Smooth muscle cell (in vitro differentiated cells): ENCODE measurements around the gene CCDC190. TPM values are rescaled to one million over a fixed set of nuclear protein-coding genes. Genes with fewer than 3 reads are reported as not detected.

Experiments used
- DNase-seq: peaks from one replicate; lab custom pipeline; 2025; ENCODE audit not compliant: unreplicated experiment; lab: John Stamatoyannopoulos, UW
- H2AFZ ChIP-seq: fragments of 200-600 bp; sonication (generic); 2 replicates; pipeline ENCODE4 v1.6.0; 2016; ENCODE audit warnings: antibody characterized with exemption, low read depth, mild to moderate bottlenecking
- H3F3A ChIP-seq: fragments of 200-600 bp; sonication (generic); 2 replicates; pipeline ENCODE4 v1.6.0; 2017; ENCODE audit warnings: antibody characterized with exemption, low read depth
- H3K27ac ChIP-seq: fragments of 200-600 bp; sonication (generic); 2 replicates; pipeline ENCODE4 v1.5.1; 2016; ENCODE audit warnings: low read depth, mild to moderate bottlenecking
- H3K27me3 ChIP-seq: fragments of 200-600 bp; sonication (generic); 2 replicates; pipeline ENCODE4 v1.6.1; 2016; ENCODE audit warnings: low read depth, mild to moderate bottlenecking
- H3K36me3 ChIP-seq: fragments of 200-600 bp; sonication (generic); 2 replicates; pipeline ENCODE4 v1.5.1; 2016; ENCODE audit warnings: low read depth
- H3K4me1 ChIP-seq: fragments of 200-600 bp; sonication (generic); 2 replicates; pipeline ENCODE4 v1.5.1; 2016; ENCODE audit warnings: low read depth
- H3K4me2 ChIP-seq: fragments of 200-600 bp; sonication (generic); 2 replicates; pipeline ENCODE4 v1.6.0; 2016; ENCODE audit warnings: mild to moderate bottlenecking
- H3K4me3 ChIP-seq: fragments of 200-600 bp; sonication (generic); 2 replicates; pipeline ENCODE4 v1.5.1; 2016; ENCODE audit warnings: mild to moderate bottlenecking
- H3K79me2 ChIP-seq: fragments of 200-600 bp; sonication (generic); 2 replicates; pipeline ENCODE4 v1.6.0; 2016; ENCODE audit warnings: low read depth, mild to moderate bottlenecking
- H3K9ac ChIP-seq: fragments of 200-600 bp; sonication (generic); 2 replicates; pipeline ENCODE4 v1.6.0; 2016; ENCODE audit warnings: low read depth
- H3K9me3 ChIP-seq: fragments of 200-600 bp; sonication (generic); replicated peaks from 2 replicates; pipeline ENCODE4 v1.5.1; 2016; ENCODE audit warnings: low read depth
- H4K20me1 ChIP-seq: fragments of 200-600 bp; sonication (generic); 2 replicates; pipeline ENCODE4 v1.6.0; 2016; ENCODE audit warnings: low read depth
- CTCF ChIP-seq: fragments of 200-600 bp; sonication (generic); IDR thresholded peaks from 2 replicates; pipeline ENCODE4 v1.5.1; 2017; ENCODE audit warnings: borderline replicate concordance, mild to moderate bottlenecking, antibody characterized with exemption; ENCODE audit not compliant: insufficient read depth, poor library complexity, severe bottlenecking
- WGBS: methylation state at CpG from one replicate; pipeline ENCODE4 v1.1.7; 2016; ENCODE audit warnings: low lambda C conversion rate; 5-methylcytosine and 5-hydroxymethylcytosine counted together
- polyA plus RNA-seq: library from polyadenylated mRNA; unstranded; fragments of >200 nt; fragmentation: Nextera tagmentation; extraction: Ambion mirVana; gene quantifications from 2 replicates; pipeline ENCODE4 v1.2.1, GENCODE V29; 2016
- total RNA-seq: library from RNA; depleted of rRNA; stranded (reverse); fragments of >200 nt; gene quantifications from 2 replicates; pipeline ENCODE4 v1.2.3, GENCODE V29; 2014

The CCDC190 gene
- total and polyA plus RNA-seq, 2 experiments from 2014 or later: not detected

- Histone ChIP-seq H3K4me3 (no peak overlapping the region), H3K9ac (no peak overlapping the region), H3K27me3 (no peaks in the 10 kb centered on the region), H3K36me3 (no peaks in the 10 kb centered on the region), H3K9me3 (no peaks in the 10 kb centered on the region), H3K27ac (no peak overlapping the region), H3K4me1 (no peaks in the 10 kb centered on the region), H3F3A (no peaks in the 10 kb centered on the region), H3K4me2 (no peak overlapping the region), H2AFZ (no peak overlapping the region), H3K79me2 (no peaks in the 10 kb centered on the region), H4K20me1 (no peaks in the 10 kb centered on the region)
- DNase-seq: no peak
- WGBS: 95% methylated on average over 4 of the region's 5 CpGs
- no peak for TF ChIP-seq CTCF
These were observed 8.0 kb upstream of the CCDC190 start for GRCh38 chr1:162868972-162869371.

DNA sequence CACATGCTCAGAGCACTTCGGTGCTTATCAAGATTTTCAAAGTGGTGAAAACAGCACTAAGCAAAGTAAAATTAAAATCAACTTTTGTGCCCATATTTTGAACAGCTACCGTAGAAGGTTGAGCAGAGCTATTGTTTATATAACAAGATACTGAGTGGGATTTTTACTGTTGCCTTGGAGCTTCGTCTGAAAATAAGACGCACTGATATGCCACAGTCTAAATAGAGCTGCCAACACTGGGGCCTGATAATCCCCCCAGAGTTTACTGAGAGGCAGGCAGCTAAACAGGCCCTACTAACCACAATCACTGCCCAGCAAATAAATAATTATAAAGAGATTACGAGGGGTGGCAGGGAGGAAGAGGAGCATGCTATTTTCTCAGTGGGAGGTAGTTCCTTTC lies 650 bp upstream of the CCDC190 start:
- H3K4me1 ChIP-seq: peaks cover 7% of the 10 kb centered on the region
- H3F3A ChIP-seq: no peaks in the 10 kb centered on the region
- no peak for DNase-seq
- no peaks in the 10 kb centered on the region for H3K36me3 ChIP-seq
- no peak overlapping the region for H3K9ac ChIP-seq
- no peak overlapping the region for H3K4me3 ChIP-seq
- WGBS: 18% methylated on average over 5 of the region's 5 CpGs
- no peaks in the 10 kb centered on the region for H3K27me3 ChIP-seq
- H3K9me3 ChIP-seq: no peaks in the 10 kb centered on the region
- H4K20me1 ChIP-seq: no peaks in the 10 kb centered on the region
- peak overlapping the region; percentile 46 for H2AFZ ChIP-seq
- TF ChIP-seq CTCF: no peak
- peak overlapping the region; percentile 7 for H3K27ac ChIP-seq
- peak overlapping the region; percentile 38 for H3K4me2 ChIP-seq
- H3K79me2 ChIP-seq: no peaks in the 10 kb centered on the region

DNA sequence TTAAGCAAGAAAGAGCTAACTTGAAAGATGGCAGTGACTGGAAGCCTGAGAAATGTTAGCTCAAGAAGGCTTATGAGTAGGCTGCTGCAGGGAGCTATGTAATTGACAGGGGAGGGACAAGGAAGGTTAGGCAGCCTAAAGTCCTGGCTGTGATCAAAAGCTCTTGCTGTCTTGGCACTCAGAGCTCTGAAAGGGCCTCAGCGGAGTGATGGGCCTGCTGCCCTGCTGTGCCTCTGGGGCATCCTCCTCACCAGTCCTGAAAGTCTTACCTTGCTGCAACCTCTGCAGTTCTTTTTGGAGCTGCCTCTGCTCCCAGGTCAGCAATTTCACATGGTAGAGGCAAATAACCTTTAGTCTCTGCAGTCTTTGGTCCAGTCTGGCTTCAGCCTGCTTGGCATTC lies 1.8 kb downstream of the CCDC190 start:
- no peaks in the 10 kb centered on the region for H3K27me3 ChIP-seq
- no peak for TF ChIP-seq CTCF
- H3K9ac ChIP-seq: no peak overlapping the region
- H3F3A ChIP-seq: no peaks in the 10 kb centered on the region
- H4K20me1 ChIP-seq: no peaks in the 10 kb centered on the region
- no peaks in the 10 kb centered on the region for H3K79me2 ChIP-seq
- no peak overlapping the region for H3K4me3 ChIP-seq
- no peak overlapping the region for H3K27ac ChIP-seq
- H3K4me1 ChIP-seq: peaks cover 12% of the 10 kb centered on the region
- WGBS: 100% methylated on average over 1 of the region's 1 CpG
- no peaks in the 10 kb centered on the region for H3K9me3 ChIP-seq
- DNase-seq: no peak
- no peak overlapping the region for H2AFZ ChIP-seq
- H3K4me2 ChIP-seq: no peak overlapping the region
- H3K36me3 ChIP-seq: no peaks in the 10 kb centered on the region

DNA sequence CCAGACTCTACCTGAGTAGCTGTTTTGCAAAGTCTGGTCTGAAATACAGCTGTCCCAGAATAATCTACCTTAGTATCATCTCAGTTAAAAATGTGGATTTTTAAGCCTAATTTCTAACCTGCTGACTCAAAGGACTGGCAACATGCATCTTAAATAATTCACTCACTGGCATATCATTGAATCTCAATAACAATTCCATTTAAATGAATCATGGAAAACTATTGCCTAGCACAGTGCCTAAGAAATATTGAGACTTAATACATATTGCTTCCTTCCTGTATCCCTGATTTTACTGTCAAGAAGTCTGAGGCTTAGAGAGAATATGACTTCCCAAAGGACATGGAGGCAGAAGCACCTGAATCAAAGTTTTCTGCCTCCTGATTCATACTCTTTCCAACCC lies 3.1 kb downstream of the CCDC190 start:
- Histone ChIP-seq H3K4me1 (peaks cover 12% of the 10 kb centered on the region), H3K27me3 (no peaks in the 10 kb centered on the region), H3K9ac (no peak overlapping the region), H3F3A (no peaks in the 10 kb centered on the region), H3K36me3 (no peaks in the 10 kb centered on the region), H2AFZ (no peak overlapping the region), H3K4me2 (no peak overlapping the region), H3K27ac (no peak overlapping the region), H3K9me3 (no peaks in the 10 kb centered on the region), H4K20me1 (no peaks in the 10 kb centered on the region), H3K4me3 (no peak overlapping the region), H3K79me2 (no peaks in the 10 kb centered on the region)
- no peak for DNase-seq
- TF ChIP-seq CTCF: no peak
